COLO668 (cell line): ENCODE results near the gene ZBTB26.
"Not testable (repeated sequence)": the region's sequence is repeated elsewhere in the genome, so short reads cannot be mapped to it uniquely, and the experiment has no call there.

Experiments used
- DNase-seq: peaks from one replicate; lab custom pipeline; 2025; ENCODE audit not compliant: unreplicated experiment; lab: John Stamatoyannopoulos, UW

Gene ZBTB26

GRCh38 chr9:122929796-122930354 lies 1.4 kb downstream of the ZBTB26 start:
- no peak for DNase-seq

DNA sequence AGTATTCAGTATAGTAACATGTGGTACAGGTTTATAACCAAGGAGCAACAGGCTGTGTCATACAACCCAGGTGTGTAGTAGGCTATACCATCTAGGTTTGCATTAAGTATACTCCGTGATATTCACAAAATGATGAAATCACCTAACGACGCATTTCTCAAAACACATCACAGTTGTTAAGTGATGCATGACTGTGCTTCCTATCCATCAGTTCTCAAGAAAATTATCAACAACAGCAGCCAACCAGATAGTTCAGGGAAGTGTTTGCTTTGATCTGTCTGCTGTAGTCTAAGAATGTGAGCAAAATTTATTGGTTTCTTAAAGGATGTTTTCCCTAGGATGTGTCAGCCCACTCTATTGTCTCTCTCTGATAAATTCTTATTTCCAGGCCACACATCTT lies 7.4 kb downstream of the ZBTB26 start:
- no peak for DNase-seq

DNA sequence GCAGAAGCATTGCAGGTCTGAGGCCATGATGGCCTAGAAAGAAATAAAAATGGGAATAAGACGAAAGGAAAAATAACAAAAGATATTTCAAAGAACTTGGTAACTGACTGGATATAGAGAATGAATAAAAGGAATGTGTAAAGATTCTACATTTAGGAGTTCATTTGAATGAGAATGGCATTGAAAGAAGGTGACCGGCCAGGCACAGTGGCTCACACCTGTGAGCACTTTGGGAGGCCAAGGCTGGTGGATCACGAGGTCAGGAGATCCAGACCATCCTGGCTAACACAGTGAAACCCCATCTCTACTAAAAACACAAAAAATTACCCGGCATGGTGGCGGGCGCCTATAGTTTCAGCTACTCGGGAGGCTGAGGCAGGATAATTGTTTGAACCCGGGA lies 8.6 kb downstream of the ZBTB26 start:
- no peak for DNase-seq

GRCh38 chr9:122918310-122918709 lies 13.0 kb downstream of the ZBTB26 start:
- no peak for DNase-seq

- DNase-seq, result peak; percentile 77
Observed at GRCh38 chr9:122912964-122913673, 18.2 kb downstream of the ZBTB26 start, which contains the start of gene ZBTB6. Gene ZBTB6 (minus strand): TSS chr9:122913323. CDS start chr9:122912072, 1,251 bp downstream.

GRCh38 chr9:122912671-122912963 lies 18.7 kb downstream of the ZBTB26 start:
- no peak for DNase-seq

DNA sequence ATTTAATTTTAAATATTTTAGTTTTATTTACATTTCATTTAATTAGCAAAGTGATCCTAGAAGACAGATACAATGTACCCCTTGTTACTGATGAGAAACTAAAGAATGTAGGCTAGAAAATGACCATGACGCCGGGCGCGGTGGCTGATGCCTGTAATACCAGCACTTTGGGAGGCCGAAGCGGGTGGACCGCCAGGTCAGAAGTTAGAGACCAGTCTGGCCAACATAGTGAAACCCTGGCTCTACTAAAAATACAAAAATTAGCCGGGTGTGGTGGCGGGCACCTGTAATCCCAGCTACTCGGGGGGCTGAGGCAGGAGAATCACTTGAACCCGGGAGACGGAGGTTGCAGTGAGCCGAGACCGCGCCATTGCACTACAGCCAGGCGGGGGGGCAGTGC lies 25.2 kb downstream of the ZBTB26 start:
- DNase-seq, result not testable (repeated sequence)

- DNase-seq, result peak; percentile 98
Observed at GRCh38 chr9:122904823-122905710, 26.2 kb downstream of the ZBTB26 start, which contains the start of gene RC3H2. Gene RC3H2 (minus strand): TSS chr9:122905359. CDS start chr9:122897509, 7,850 bp downstream.

GRCh38 chr9:122904466-122904822 lies 26.9 kb downstream of the ZBTB26 start:
- peak; percentile 44 for DNase-seq

DNA sequence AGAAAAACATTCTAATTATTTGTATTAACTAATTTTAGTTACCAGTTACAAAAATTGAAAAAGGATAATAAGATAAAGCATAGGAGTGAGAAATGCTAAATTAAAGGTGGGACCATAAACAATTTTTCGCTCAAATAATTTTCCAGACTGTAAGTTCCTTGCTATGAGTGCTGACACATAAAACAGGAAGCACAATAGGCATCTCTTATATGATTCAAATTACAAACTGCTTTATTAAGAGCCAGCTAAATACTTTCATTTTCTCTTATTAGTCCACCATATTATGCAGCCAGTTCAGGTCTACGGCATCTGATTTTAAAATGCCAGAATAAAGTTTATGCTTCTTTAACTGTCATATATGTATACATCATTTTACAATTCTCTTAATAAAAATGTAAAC lies 30.5 kb downstream of the ZBTB26 start:
- DNase-seq, result no peak

- DNase-seq, result no peak
Observed at GRCh38 chr9:122897969-122898368, 33.3 kb downstream of the ZBTB26 start.

- no peak for DNase-seq
Observed at GRCh38 chr9:122888480-122888879, 42.8 kb downstream of the ZBTB26 start.

DNA sequence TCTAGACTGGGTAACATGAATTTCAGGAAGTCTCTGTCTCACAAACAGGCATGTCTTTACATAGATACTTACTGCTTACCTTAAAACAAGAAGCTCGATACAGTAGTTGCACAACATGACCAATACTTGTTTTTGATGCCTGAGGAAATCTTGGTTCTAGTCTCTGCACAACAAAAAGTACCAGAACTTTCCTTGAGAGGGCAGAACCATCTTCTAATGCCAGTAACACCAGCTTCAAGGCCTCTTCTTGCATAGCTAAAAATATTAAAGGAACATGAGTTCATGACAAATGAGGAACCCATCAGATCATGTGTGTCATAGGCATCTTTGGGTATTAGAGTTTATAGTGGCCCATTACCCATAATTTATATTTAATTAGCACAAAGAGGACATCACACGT lies 48.2 kb downstream of the ZBTB26 start:
- DNase-seq, result no peak

DNA sequence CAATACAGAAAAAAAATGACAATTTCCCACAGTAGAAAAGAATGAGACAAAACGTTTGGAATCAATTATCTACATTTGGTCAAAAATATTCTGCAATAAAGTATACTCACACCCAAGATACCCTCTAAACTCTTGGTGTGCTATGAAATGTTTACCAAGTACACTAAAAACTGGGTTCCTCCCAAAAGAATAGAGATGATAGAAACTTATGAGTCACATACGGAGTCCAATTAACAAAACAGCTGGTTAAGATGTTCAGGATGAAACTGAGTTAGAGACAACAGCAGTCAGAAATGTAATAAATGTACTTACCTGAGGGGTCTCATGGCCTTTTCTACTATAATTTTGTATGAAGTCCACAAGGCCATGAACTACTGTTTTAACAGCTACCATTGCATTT lies 51.9 kb downstream of the ZBTB26 start:
- DNase-seq, result no peak

- DNase-seq, result no peak
Observed at GRCh38 chr9:122875523-122875922, 55.8 kb downstream of the ZBTB26 start.

GRCh38 chr9:122867276-122867675 lies 64.0 kb downstream of the ZBTB26 start:
- not testable (repeated sequence) for DNase-seq

DNA sequence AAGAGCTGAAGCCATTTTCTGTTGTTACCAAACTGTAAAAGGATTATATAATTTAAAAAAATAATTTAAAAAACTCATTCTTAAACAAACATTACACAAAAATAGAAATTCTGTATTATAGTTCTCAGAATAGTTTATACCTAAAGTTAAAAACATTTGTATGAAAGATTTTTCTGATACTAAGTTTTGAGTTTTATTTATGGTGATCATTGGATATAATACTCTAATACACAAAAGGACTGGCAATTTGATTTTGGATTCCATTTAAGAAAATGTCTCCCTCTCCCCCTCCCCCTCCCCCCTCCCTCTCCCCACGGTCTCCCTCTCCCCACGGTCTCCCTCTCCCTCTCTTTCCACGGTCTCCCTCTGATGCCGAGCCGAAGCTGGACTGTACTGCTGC lies 65.2 kb downstream of the ZBTB26 start:
- no peak for DNase-seq
